Neuronal stem cell (in vitro differentiated cells): ENCODE results near the gene TMEM243.

ENCODE experiments used
- DNase-seq: peaks from one replicate; pipeline ENCODE4 v3.0.0-alpha.2; 2013; ENCODE audit warnings: low spot score
- H2AFZ ChIP-seq: one replicate; pipeline ENCODE4 v1.6.1; 2013; ENCODE audit warnings: mild to moderate bottlenecking, low read length, inconsistent platforms
- H2AK5ac ChIP-seq: 2 replicates; pipeline ENCODE4 v1.6.1; 2013; ENCODE audit warnings: low read depth, mild to moderate bottlenecking, inconsistent platforms, low read length, moderate library complexity, mixed read lengths
- H2BK120ac ChIP-seq: 2 replicates; pipeline ENCODE4 v1.6.1; 2013; ENCODE audit warnings: low read depth, mild to moderate bottlenecking, inconsistent platforms, low read length, moderate library complexity, mixed read lengths
- H2BK12ac ChIP-seq: one replicate; pipeline ENCODE4 v1.6.1; 2013; ENCODE audit warnings: low read length, inconsistent platforms
- H2BK15ac ChIP-seq: 2 replicates; pipeline ENCODE4 v1.6.1; 2013; ENCODE audit warnings: mild to moderate bottlenecking, low read length, inconsistent platforms, mixed read lengths
- H2BK5ac ChIP-seq: one replicate; pipeline ENCODE4 v1.6.1; 2013; ENCODE audit warnings: inconsistent platforms, mild to moderate bottlenecking, low read length, moderate library complexity
- H3K14ac ChIP-seq: one replicate; pipeline ENCODE4 v1.6.1; 2013; ENCODE audit warnings: low read length, inconsistent platforms
- H3K18ac ChIP-seq: 2 replicates; pipeline ENCODE4 v1.6.1; 2013; ENCODE audit warnings: low read length, inconsistent platforms
- H3K23ac ChIP-seq: 2 replicates; pipeline ENCODE4 v1.6.1; 2013; ENCODE audit warnings: low read depth, mild to moderate bottlenecking, mixed read lengths, low read length, inconsistent platforms; ENCODE audit not compliant: poor library complexity
- H3K27ac ChIP-seq: replicated peaks from 3 replicates; pipeline ENCODE4 v1.5.1; 2013; ENCODE audit warnings: low read length, inconsistent platforms
- H3K27me3 ChIP-seq, 3 experiments: 2 replicates each; pipeline ENCODE4 v1.6.1; 2013; ENCODE audit warnings: low read length in 3 of 3, mild to moderate bottlenecking in 2 of 3, inconsistent platforms in 1 of 3, low read depth in 1 of 3, mixed read lengths in 1 of 3, moderate library complexity in 1 of 3; ENCODE audit not compliant: control insufficient read depth in 3 of 3, insufficient read depth in 3 of 3
- H3K36me3 ChIP-seq, 2 donors: replicated peaks in 1 of 2; 2 replicates each; pipeline ENCODE4 v1.6.1; 2013; ENCODE audit warnings: low read length in 2 of 2; ENCODE audit not compliant: control insufficient read depth in 2 of 2, insufficient read depth in 2 of 2
- H3K4ac ChIP-seq: 2 replicates; pipeline ENCODE4 v1.6.1; 2013; ENCODE audit warnings: inconsistent platforms, mild to moderate bottlenecking, low read length, moderate library complexity
- H3K4me1 ChIP-seq, 2 donors: 1 replicate in 1 of 2; 2 replicates in 1 of 2; pipeline ENCODE4 v1.6.1; 2013; ENCODE audit warnings: low read length in 2 of 2, low read depth in 1 of 2; ENCODE audit not compliant: control insufficient read depth in 2 of 2, insufficient read depth in 1 of 2
- H3K4me2 ChIP-seq: one replicate; pipeline ENCODE4 v1.6.1; 2013; ENCODE audit warnings: mild to moderate bottlenecking, low read length, inconsistent platforms; ENCODE audit not compliant: insufficient read depth, poor library complexity, severe bottlenecking
- H3K4me3 ChIP-seq, 2 donors: 2 replicates each; pipeline ENCODE4 v1.5.1; 2013; ENCODE audit warnings: low read length in 2 of 2, mild to moderate bottlenecking in 2 of 2, inconsistent platforms in 1 of 2, moderate library complexity in 1 of 2
- H3K79me1 ChIP-seq: one replicate; pipeline ENCODE4 v1.6.1; 2013; ENCODE audit warnings: low read depth, mild to moderate bottlenecking, inconsistent platforms, low read length, moderate library complexity
- H3K9ac ChIP-seq: one replicate; pipeline ENCODE4 v1.6.1; 2013; ENCODE audit warnings: mild to moderate bottlenecking, low read depth, low read length, inconsistent platforms; ENCODE audit not compliant: poor library complexity
- H3K9me3 ChIP-seq, 2 donors: replicated peaks in 1 of 2; 2 replicates each; pipeline versions ENCODE3 to v1.6.1; 2013; ENCODE audit warnings: low read length in 2 of 2, mild to moderate bottlenecking in 2 of 2, inconsistent platforms in 1 of 2, low read depth in 1 of 2, mixed read lengths in 1 of 2, moderate library complexity in 1 of 2; ENCODE audit not compliant: control insufficient read depth in 2 of 2, insufficient read depth in 1 of 2
- H4K8ac ChIP-seq: one replicate; pipeline ENCODE4 v1.6.1; 2013; ENCODE audit warnings: low read depth, mild to moderate bottlenecking, inconsistent platforms, low read length, moderate library complexity
- H4K91ac ChIP-seq: one replicate; pipeline ENCODE4 v1.6.1; 2013; ENCODE audit warnings: low read length, low read depth, mild to moderate bottlenecking, inconsistent platforms; ENCODE audit not compliant: poor library complexity
- WGBS, 2 donors: extraction: QIAGEN DNeasy Blood & Tissue Kit; methylation state at CpG; one replicate each; pipeline ENCODE4 v1.1.7; 2013; ENCODE audit warnings: missing lambda C conversion rate in 2 of 2, mixed read lengths in 1 of 2; ENCODE audit not compliant: insufficient read length in 2 of 2, insufficient replicate concordance in 1 of 2; ENCODE audit errors: extremely low coverage in 2 of 2; 5-methylcytosine and 5-hydroxymethylcytosine counted together

The TMEM243 gene

DNA sequence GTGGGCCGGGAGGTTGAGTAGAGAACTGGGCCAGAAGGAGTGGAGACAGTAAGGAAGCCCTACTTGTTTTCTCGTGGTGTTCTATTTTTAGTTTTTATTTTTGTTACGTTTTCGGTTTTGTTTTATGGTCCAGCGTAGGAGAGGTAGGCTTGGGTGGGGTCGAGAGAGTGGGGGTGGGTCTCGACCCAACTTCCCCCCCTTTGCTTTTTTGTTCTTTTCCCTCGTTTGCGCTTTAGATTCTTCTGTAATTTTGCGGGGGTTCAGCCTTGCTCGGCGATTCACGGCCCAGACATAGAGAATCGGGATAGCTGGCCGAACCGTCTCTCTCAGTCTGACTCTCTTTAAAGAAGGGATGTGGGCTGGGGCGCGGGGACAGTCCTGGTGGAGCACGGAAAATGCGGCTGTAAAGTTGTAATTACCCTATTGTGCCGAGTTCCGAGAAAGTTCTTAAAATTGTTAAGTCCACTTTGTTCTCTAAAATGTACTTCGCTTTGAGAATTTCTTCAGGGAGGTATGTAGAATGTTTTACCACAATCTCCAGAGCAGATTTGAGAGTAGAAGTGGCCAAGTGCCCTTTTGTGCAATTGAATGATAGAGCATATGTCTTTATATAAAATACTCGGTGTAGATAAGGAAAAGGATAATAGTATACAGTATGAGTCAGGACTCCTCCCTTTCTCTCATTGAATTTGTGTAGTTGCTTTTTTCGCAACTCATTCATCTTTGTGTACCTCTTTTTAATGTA lies 66.5 kb downstream of the TMEM243 start:
- peak overlapping the region; percentile 96 to 99 for H3K4me3 ChIP-seq
- no peak overlapping the region for H3K4ac ChIP-seq
- no peak overlapping the region for H4K91ac ChIP-seq
- no peaks in the 10 kb centered on the region for H3K9me3 ChIP-seq
- H3K9ac ChIP-seq, result peak overlapping the region; percentile 100
- H3K4me1 ChIP-seq, result peaks cover 0 to 12% of the 10 kb centered on the region in 2 donors
- no peak overlapping the region for H2AK5ac ChIP-seq
- no peak overlapping the region for H3K14ac ChIP-seq
- peaks cover 0 to 41% of the 10 kb centered on the region in 2 donors for H3K36me3 ChIP-seq
- peak overlapping the region; percentile 100 for H3K27ac ChIP-seq
- H3K79me1 ChIP-seq, result no peaks in the 10 kb centered on the region
- H2BK12ac ChIP-seq, result no peak overlapping the region
- DNase-seq, result no peak
- no peaks in the 10 kb centered on the region for H3K27me3 ChIP-seq
- H3K4me2 ChIP-seq, result peak overlapping the region; percentile 39
- peak overlapping the region; percentile 87 for H2BK5ac ChIP-seq
- H4K8ac ChIP-seq, result no peak overlapping the region
- H3K18ac ChIP-seq, result peak overlapping the region; percentile 55
- H3K23ac ChIP-seq, result peak overlapping the region; percentile 99
- peak overlapping the region; percentile 94 for H2AFZ ChIP-seq
- no peak overlapping the region for H2BK15ac ChIP-seq
- H2BK120ac ChIP-seq, result no peak overlapping the region
- WGBS, 2 donors, result no CpG with 5 or more reads among the region's 25 CpGs

DNA sequence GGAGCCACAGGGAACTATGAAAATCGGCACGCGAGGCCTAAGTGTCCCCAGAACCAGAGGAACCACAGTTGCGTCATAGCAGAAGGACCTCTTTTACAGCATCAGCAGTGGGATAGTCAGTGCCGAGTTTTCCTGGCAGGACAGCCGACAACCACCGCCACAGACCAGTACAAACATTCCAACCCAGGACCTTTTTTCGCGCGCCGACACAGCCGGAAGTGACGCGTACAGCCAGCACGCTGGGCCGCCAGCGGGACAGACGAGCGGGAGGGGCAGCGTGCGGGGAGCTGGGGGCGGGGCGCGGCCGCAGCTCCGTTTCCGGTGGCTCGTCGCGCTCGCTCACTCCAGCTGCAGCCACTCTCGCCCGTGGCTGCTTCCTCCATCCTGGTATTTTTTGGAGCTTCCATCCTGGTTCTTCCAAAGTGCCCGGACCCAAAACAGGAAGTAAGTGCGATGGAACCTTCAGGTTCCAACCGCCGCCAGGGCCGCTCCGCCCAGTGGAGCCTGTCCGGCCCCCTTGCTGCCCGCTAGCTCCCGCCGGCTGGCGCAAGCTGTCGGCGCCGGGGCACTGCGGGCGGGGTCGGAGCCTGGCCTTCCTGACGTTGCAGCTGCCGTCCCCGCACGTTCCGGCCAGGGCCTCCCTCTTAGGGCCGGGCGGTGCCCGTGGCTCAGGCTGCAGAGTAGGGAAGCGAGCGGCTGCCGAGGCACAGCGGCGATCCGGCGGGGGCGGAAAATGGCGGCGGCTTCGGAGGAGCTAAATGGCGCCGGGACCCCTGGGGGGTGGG lies 67.2 kb downstream of the TMEM243 start, which contains the start of gene DMTF1:
Gene DMTF1, plus strand, starts transcription at position 342 of the 785 bp plus-strand sequence. CDS start 12,489 bp downstream, outside the sequence.
- peak; percentile 89 for DNase-seq
- Histone ChIP-seq H3K4ac (peak within 1 kb of the TSS; percentile 95), H2BK5ac (peak within 1 kb of the TSS; percentile 88), H3K27ac (peak within 1 kb of the TSS; percentile 100), H2BK12ac (peak within 1 kb of the TSS; percentile 87), H3K79me1 (no peaks in the 10 kb centered on the region), H3K9me3 (no peaks in the 10 kb centered on the region), H4K8ac (peak within 1 kb of the TSS; percentile 52), H3K4me2 (peak within 1 kb of the TSS; percentile 83), H3K4me3 (peak within 1 kb of the TSS; percentile 96 to 99), H4K91ac (peak within 1 kb of the TSS; percentile 98), H3K4me1 (peaks cover 0 to 12% of the 10 kb centered on the region in 2 donors), H3K27me3 (no peaks in the 10 kb centered on the region), H3K18ac (peak within 1 kb of the TSS; percentile 100), H2AK5ac (peak within 1 kb of the TSS; percentile 89), H3K23ac (peak within 1 kb of the TSS; percentile 99), H2BK120ac (peak within 1 kb of the TSS; percentile 97), H2AFZ (peak within 1 kb of the TSS; percentile 94), H3K36me3 (peaks cover 0 to 34% of the 10 kb centered on the region in 2 donors), H3K9ac (peak within 1 kb of the TSS; percentile 100), H2BK15ac (no peak within 1 kb of the TSS), H3K14ac (peak within 1 kb of the TSS; percentile 91)
- WGBS, 2 donors, result no CpG with 5 or more reads among the region's 71 CpGs

DNA sequence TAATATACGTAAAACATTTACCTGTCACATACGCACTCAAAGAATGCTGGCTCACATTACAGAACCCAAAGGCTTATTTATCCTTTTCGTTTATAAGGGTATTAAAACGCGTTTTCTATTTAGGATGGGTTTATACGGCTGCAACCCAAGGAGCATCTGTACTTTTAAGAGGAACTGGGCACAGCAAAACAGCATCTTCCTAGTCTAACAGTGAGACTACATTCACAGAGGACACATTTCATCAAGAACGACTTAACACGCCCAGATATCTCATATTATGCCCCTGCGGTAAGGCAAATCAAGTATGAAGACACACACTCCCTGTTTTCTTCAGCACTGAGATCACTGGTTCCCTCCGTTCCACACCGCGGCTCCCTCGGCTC lies 67.8 kb downstream of the TMEM243 start:
- no peak overlapping the region for H2BK12ac ChIP-seq
- peaks cover 0 to 12% of the 10 kb centered on the region in 2 donors for H3K4me1 ChIP-seq
- H2BK15ac ChIP-seq, result no peak overlapping the region
- H3K23ac ChIP-seq, result peak overlapping the region; percentile 99
- peak overlapping the region; percentile 75 for H3K14ac ChIP-seq
- DNase-seq, result no peak
- H2BK120ac ChIP-seq, result no peak overlapping the region
- H3K18ac ChIP-seq, result peak overlapping the region; percentile 97
- peak overlapping the region; percentile 52 for H4K8ac ChIP-seq
- H3K79me1 ChIP-seq, result no peaks in the 10 kb centered on the region
- no CpG with 5 or more reads among the region's 13 CpGs for WGBS, 2 donors
- peak overlapping the region; percentile 94 for H2AFZ ChIP-seq
- no peak overlapping the region for H2AK5ac ChIP-seq
- no peaks in the 10 kb centered on the region for H3K9me3 ChIP-seq
- H2BK5ac ChIP-seq, result peak overlapping the region; percentile 88
- peak overlapping the region; percentile 89 to 96 for H3K4me3 ChIP-seq
- H3K4me2 ChIP-seq, result peak overlapping the region; percentile 83
- H3K4ac ChIP-seq, result peak overlapping the region; percentile 58
- peak overlapping the region; percentile 90 for H3K27ac ChIP-seq
- H4K91ac ChIP-seq, result no peak overlapping the region
- peak overlapping the region; percentile 96 for H3K9ac ChIP-seq
- no peaks in the 10 kb centered on the region for H3K27me3 ChIP-seq
- peaks cover 0 to 28% of the 10 kb centered on the region in 2 donors for H3K36me3 ChIP-seq
